ENCODE measurements around the gene PTPRCAP.

Gene PTPRCAP

GRCh38 chr11:67432655-67433349 lies 4.7 kb downstream of the PTPRCAP start:
- TF ChIP-seq CTCF (IDR thresholded peaks at IDR 0.05; ENCODE audit: low read depth, low read length) = no peak
- no peak overlapping the region for H3K4me3 ChIP-seq (ENCODE audit: low read depth, low read length)

- no peak for TF ChIP-seq CTCF (IDR thresholded peaks at IDR 0.05; ENCODE audit: low read depth, low read length)
- H3K4me3 ChIP-seq (ENCODE audit: low read depth, low read length) = no peak overlapping the region
Observed at GRCh38 chr11:67431346-67432249, 5.9 kb downstream of the PTPRCAP start.

- no peak overlapping the region for H3K4me3 ChIP-seq (ENCODE audit: low read depth, low read length)
- no peak for TF ChIP-seq CTCF (IDR thresholded peaks at IDR 0.05; ENCODE audit: low read depth, low read length)
Observed at GRCh38 chr11:67429722-67430121, 7.8 kb downstream of the PTPRCAP start.

GRCh38 chr11:67429038-67429668 lies 8.3 kb downstream of the PTPRCAP start:
- TF ChIP-seq CTCF (IDR thresholded peaks at IDR 0.05; ENCODE audit: low read depth, low read length) = no peak
- peak overlapping the region; percentile 99 for H3K4me3 ChIP-seq (ENCODE audit: low read depth, low read length)

- no peak for TF ChIP-seq CTCF (IDR thresholded peaks at IDR 0.05; ENCODE audit: low read depth, low read length)
- H3K4me3 ChIP-seq (ENCODE audit: low read depth, low read length) = peak within 1 kb of the TSS; percentile 99
Observed at GRCh38 chr11:67428052-67429001, 9.2 kb downstream of the PTPRCAP start, which contains the start of gene RPS6KB2. Gene RPS6KB2, plus strand, starts transcription at chr11:67428494. Its CDS starts 52 bp downstream, at chr11:67428546.

- H3K4me3 ChIP-seq (ENCODE audit: low read depth, low read length) = peak overlapping the region; percentile 99
Observed at GRCh38 chr11:67427364-67427859, 10.1 kb downstream of the PTPRCAP start.
